GM12873 (cell line): ENCODE data around the gene GPR160.

Source experiments
- CTCF ChIP-seq: IDR thresholded peaks from 2 replicates; pipeline ENCODE4 v1.5.1; 2012; ENCODE audit warnings: low read depth, mild to moderate bottlenecking, moderate library complexity, low read length, control low read depth; ENCODE audit not compliant: insufficient read depth; ENCODE audit errors: missing control alignments

The GPR160 gene

DNA sequence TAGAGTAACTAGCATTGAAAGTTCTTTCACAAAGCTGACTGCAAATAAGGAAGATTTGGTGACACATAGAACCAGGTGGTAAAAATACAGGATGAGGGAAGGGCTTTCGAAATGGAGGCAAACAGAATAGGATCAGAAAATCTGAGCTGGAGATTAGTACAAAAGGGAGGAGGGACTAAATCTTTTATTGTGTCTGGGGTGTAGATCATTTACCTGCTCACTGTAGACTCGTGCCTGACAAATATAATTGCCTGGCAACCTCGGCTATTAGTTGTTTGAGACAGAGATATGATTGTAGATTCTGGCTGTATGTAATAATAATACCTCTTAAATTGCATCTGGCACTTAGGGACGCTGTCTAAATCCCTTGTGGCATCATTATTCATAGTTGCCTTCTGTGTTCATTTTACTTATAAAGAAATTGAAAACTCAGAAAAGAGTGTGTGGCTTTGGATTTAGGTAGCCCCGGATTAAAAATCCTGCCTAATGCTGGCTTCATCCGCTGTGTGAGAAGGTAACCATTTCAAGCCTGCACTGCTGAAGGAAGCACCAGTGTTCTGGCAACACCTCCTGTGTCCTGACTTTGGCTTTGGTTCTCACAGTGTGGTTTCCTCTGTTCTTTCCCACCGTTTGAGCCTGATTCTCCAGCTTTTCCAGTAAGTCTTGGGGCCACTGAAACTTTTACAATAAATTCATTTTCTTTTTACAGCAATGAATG, 25.0 kb upstream of the GPR160 start:
- no peak for TF ChIP-seq CTCF

GRCh38 chr3:170016057-170016456, 21.7 kb upstream of the GPR160 start:
- TF ChIP-seq CTCF: no peak

DNA sequence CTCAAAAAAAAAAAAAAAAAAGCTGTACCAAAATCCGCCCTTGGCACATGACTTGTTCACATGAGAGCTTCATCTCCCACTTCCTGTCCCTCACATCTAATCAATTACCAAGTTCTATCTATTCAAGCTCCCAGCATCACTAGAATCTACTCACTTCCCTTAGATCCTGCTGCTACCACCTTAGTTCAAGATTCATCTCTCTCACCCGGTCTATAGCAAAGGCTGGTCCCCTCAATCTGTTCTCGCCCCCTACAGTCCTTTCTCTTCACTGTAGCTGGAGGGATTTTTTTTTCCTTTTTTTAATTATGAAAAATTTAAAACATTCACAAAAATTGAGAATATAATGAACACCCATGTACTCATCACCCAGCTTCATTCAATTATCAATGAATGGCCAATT, 16.7 kb upstream of the GPR160 start:
- TF ChIP-seq CTCF: no peak

GRCh38 chr3:170022336-170022735, 15.5 kb upstream of the GPR160 start:
- no peak for TF ChIP-seq CTCF

DNA sequence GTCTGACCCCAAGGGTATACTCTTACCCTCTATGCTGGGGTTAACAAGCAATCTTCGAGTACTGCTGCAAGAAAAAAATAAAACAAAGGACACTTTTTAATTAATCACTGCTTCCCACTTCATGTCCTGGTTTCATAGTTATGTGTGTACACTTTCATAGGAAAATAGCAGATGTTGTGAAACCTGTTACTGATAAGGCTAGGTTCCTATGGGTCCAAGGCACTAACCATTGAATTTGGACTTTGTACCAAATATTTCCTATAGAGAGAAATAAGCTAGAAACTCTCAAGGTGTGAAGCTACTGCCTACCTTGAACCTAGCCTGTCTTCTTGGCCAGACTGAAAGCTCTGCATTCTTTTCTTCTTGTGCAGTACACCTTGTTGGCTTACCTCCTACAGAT, 14.6 kb upstream of the GPR160 start:
- no peak for TF ChIP-seq CTCF

DNA sequence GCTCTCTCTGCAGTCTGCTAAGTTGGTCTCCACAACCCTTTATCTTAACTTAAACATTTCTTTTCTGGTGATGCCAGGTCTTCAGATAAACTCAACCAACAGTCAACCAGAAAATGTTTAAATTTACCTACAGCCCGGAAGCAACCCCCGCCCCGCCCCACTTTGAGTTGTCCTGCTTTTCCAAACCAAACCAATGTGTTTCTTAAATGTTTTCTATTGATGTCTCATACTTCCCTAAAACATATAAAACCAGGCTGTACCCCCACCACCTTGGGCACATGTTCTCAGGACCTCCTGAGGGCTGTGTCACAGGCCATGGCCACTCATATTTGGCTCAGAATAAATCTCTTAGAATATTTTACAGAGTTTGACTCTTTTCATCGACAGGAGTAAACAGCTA, 13.2 kb upstream of the GPR160 start:
- no peak for TF ChIP-seq CTCF

DNA sequence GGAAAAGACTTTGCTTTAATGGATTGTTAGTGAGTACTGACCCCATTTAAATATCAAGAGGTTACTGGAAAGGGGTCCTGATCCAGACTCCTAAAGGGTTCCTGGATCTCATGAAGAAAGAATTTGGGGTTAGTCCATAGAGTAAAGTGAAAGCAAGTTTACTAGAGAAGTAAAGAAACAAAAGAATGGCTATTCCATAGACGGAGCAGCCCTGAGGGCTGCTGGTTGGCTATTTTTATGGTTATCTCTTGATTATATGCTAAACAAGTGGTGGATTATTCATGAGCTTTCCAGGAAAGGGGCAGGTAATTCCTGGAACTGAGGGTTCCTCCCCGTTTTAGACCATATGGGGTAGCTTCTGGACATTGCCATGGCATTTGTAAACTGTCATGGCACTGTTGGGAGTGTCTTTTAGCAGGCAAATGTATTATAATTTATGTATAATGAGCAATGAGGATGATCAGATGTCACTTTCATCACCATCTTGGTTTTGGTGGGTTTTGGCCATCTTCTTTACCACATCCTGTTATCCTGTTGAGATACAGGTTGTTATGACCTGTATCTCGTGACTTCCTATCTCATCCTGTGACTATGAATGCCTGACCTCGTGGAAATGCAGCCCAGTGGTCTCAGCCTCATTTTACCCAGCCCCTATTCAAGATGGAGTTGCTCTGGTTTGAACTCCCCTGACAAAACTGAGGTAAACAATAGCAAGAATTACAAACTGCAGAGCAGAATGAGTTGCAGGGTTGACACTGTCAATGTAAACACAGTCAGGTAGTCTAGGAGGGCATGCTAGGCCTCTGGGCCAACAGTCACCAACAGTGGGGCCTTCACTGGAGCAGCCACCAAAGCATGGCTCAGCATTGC, 10.3 kb upstream of the GPR160 start:
- TF ChIP-seq CTCF: no peak
